DMS79 (cell line): ENCODE results near the gene ZMPSTE24.
"Not testable (repeated sequence)": the region's sequence is repeated elsewhere in the genome, so short reads cannot be mapped to it uniquely, and the experiment has no call there.

Experiments
- DNase-seq: peaks from one replicate; lab custom pipeline; 2025; lab: John Stamatoyannopoulos, UW

The ZMPSTE24 gene

GRCh38 chr1:40257688-40258444 is at the start of gene ZMPSTE24:
Gene ZMPSTE24, plus strand, starts transcription at chr1:40258236. Its CDS starts 36 bp downstream, at chr1:40258272.
- peak; percentile 98 for DNase-seq

GRCh38 chr1:40210511-40211204 is 47.4 kb upstream of the ZMPSTE24 start:
- no peak for DNase-seq

- DNase-seq, result no peak
These were observed 39.7 kb upstream of the ZMPSTE24 start for GRCh38 chr1:40218333-40218732.

- DNase-seq, result not testable (repeated sequence)
These were observed 36.5 kb upstream of the ZMPSTE24 start for GRCh38 chr1:40221471-40221905.

- DNase-seq, result no peak
These were observed 35.9 kb upstream of the ZMPSTE24 start for GRCh38 chr1:40221977-40222772.

- no peak for DNase-seq
These were observed 34.0 kb upstream of the ZMPSTE24 start for GRCh38 chr1:40224040-40224439.

GRCh38 chr1:40226192-40226591 is 31.8 kb upstream of the ZMPSTE24 start:
- no peak for DNase-seq

GRCh38 chr1:40232444-40232843 is 25.6 kb upstream of the ZMPSTE24 start:
- no peak for DNase-seq

GRCh38 chr1:40239626-40240025 is 18.4 kb upstream of the ZMPSTE24 start:
- no peak for DNase-seq

GRCh38 chr1:40240390-40240789 is 17.6 kb upstream of the ZMPSTE24 start:
- no peak for DNase-seq

GRCh38 chr1:40241362-40241761 is 16.7 kb upstream of the ZMPSTE24 start:
- no peak for DNase-seq

- DNase-seq, result no peak
These were observed 14.7 kb upstream of the ZMPSTE24 start for GRCh38 chr1:40243351-40243750.

GRCh38 chr1:40244138-40244744 is 13.8 kb upstream of the ZMPSTE24 start:
- no peak for DNase-seq

- DNase-seq, result no peak
These were observed 12.3 kb upstream of the ZMPSTE24 start for GRCh38 chr1:40245686-40246085.

- no peak for DNase-seq
These were observed 10.4 kb upstream of the ZMPSTE24 start, which contains the start of gene TMCO2 for GRCh38 chr1:40247655-40248054. Gene TMCO2, plus strand, starts transcription at chr1:40247937. Its CDS starts 57 bp downstream, at chr1:40247994.

GRCh38 chr1:40248412-40248811 is 9.6 kb upstream of the ZMPSTE24 start:
- no peak for DNase-seq

GRCh38 chr1:40251456-40251855 is 6.6 kb upstream of the ZMPSTE24 start:
- no peak for DNase-seq

- DNase-seq, result no peak
These were observed 5.4 kb upstream of the ZMPSTE24 start for GRCh38 chr1:40252601-40253000.

- DNase-seq, result no peak
These were observed 2.8 kb upstream of the ZMPSTE24 start for GRCh38 chr1:40255231-40255630.

GRCh38 chr1:40256401-40257084 is 1.5 kb upstream of the ZMPSTE24 start:
- DNase-seq, result no peak

GRCh38 chr1:40257313-40257687 is 736 bp upstream of the ZMPSTE24 start:
- peak; percentile 40 for DNase-seq

- DNase-seq, result no peak
These were observed 371 bp downstream of the ZMPSTE24 start for GRCh38 chr1:40258445-40258769.
